Chondrocyte (in vitro differentiated cells): ENCODE results near the gene RPL3. TPM values are rescaled to one million over a fixed set of nuclear protein-coding genes. Genes with fewer than 3 reads are reported as not detected.

Source experiments
- DNase-seq: peaks from one replicate; pipeline ENCODE4 v3.0.0; 2021; ENCODE audit warnings: mixed read lengths, low spot score
- H3K27ac Mint-ChIP-seq: one replicate; pipeline ENCODE4 v1.8.0; 2021; ENCODE audit warnings: mild to moderate bottlenecking, moderate library complexity, mixed read lengths; ENCODE audit not compliant: unreplicated experiment
- H3K27me3 Mint-ChIP-seq: 2 replicates; pipeline ENCODE4 v1.8.0; 2021; ENCODE audit warnings: low read depth, mixed read lengths
- H3K36me3 Mint-ChIP-seq: 2 replicates; pipeline ENCODE4 v1.8.0; 2021; ENCODE audit warnings: low read depth, mixed read lengths
- H3K4me1 Mint-ChIP-seq: 2 replicates; pipeline ENCODE4 v1.8.0; 2021; ENCODE audit warnings: low read depth, mild to moderate bottlenecking, mixed read lengths
- H3K4me3 Mint-ChIP-seq: one replicate; pipeline ENCODE4 v1.8.0; 2021; ENCODE audit warnings: mild to moderate bottlenecking, moderate library complexity, mixed read lengths; ENCODE audit not compliant: unreplicated experiment
- H3K9me3 Mint-ChIP-seq: 2 replicates; pipeline ENCODE4 v1.8.0; 2021; ENCODE audit warnings: low read depth, mixed read lengths
- CTCF ChIP-seq: fragments of 200-600 bp; sonication (generic); IDR thresholded peaks from 2 replicates; pipeline ENCODE4 v1.5.0; 2021; ENCODE audit warnings: antibody characterized with exemption, mild to moderate bottlenecking, moderate library complexity
- total RNA-seq: library from RNA; stranded (reverse); gene quantifications from 3 replicates; pipeline ENCODE4 v1.2.1, GENCODE V29; 2021

Gene RPL3
- total RNA-seq, 1 donor from 2014 or later = 1,326 TPM

GRCh38 chr22:39288135-39288898, 31.1 kb downstream of the RPL3 start:
- H3K27me3 Mint-ChIP-seq = no peaks in the 10 kb centered on the region
- no peak overlapping the region for H3K4me3 Mint-ChIP-seq
- no peaks in the 10 kb centered on the region for H3K9me3 Mint-ChIP-seq
- no peak overlapping the region for H3K27ac Mint-ChIP-seq
- peaks cover 2% of the 10 kb centered on the region for H3K36me3 Mint-ChIP-seq
- peaks cover 35% of the 10 kb centered on the region for H3K4me1 Mint-ChIP-seq
- DNase-seq = peak; percentile 73
- no peak for TF ChIP-seq CTCF

- Mint-ChIP-seq H3K9me3 (no peaks in the 10 kb centered on the region), H3K27ac (peak overlapping the region; percentile 33), H3K4me1 (peaks cover 34% of the 10 kb centered on the region), H3K36me3 (peaks cover 2% of the 10 kb centered on the region), H3K27me3 (no peaks in the 10 kb centered on the region), H3K4me3 (no peak overlapping the region)
- TF ChIP-seq CTCF = no peak
- no peak for DNase-seq
Measured at GRCh38 chr22:39287076-39287725, 32.2 kb downstream of the RPL3 start.

- TF ChIP-seq CTCF = no peak
- DNase-seq = no peak
- Mint-ChIP-seq H3K4me3 (no peak overlapping the region), H3K36me3 (peaks cover 2% of the 10 kb centered on the region), H3K4me1 (peaks cover 19% of the 10 kb centered on the region), H3K27me3 (no peaks in the 10 kb centered on the region), H3K9me3 (no peaks in the 10 kb centered on the region), H3K27ac (no peak overlapping the region)
Measured at GRCh38 chr22:39284983-39285382, 34.4 kb downstream of the RPL3 start.

GRCh38 chr22:39284142-39284980, 35.1 kb downstream of the RPL3 start:
- no peak overlapping the region for H3K27ac Mint-ChIP-seq

More at GRCh38 chr22:39284142-39284980, 35.1 kb downstream of the RPL3 start:
- H3K4me3 Mint-ChIP-seq = no peak overlapping the region
- no peaks in the 10 kb centered on the region for H3K27me3 Mint-ChIP-seq
- TF ChIP-seq CTCF = no peak
- H3K4me1 Mint-ChIP-seq = peaks cover 19% of the 10 kb centered on the region
- peaks cover 2% of the 10 kb centered on the region for H3K36me3 Mint-ChIP-seq
- peak; percentile 71 for DNase-seq
- no peaks in the 10 kb centered on the region for H3K9me3 Mint-ChIP-seq
